Measurements from ENCODE around the gene UBIAD1. TPM values are rescaled to one million over a fixed set of nuclear protein-coding genes. Genes with fewer than 3 reads are reported as not detected.

UBIAD1 gene
- total and polyA plus RNA-seq, 2 of the 13 experiments (the other 11 are each of a cell fraction or from before 2014, with no cell fraction given) = 16.9 to 20.4 TPM

- TF ChIP-seq CTCF (CRISPR knock-in tag; IDR thresholded peaks at IDR 0.05) (peak; percentile 81), RAD21 (CRISPR knock-in tag; IDR thresholded peaks at IDR 0.05) (peak; percentile 52; the same call in 1 of the 2 replicates), ZKSCAN8 (CRISPR knock-in tag; IDR thresholded peaks at IDR 0.05; ENCODE audit: borderline replicate concordance) (peak; percentile 58; the same call in 1 of the 2 replicates), ZBTB40 (IDR thresholded peaks at IDR 0.05) (peak; percentile 25; the same call in 1 of the 2 replicates), ZBTB40 (CRISPR knock-in tag; IDR thresholded peaks at IDR 0.05) (peak; percentile 88), ZNF451 (CRISPR knock-in tag; IDR thresholded peaks at IDR 0.05) (0 out of 2 replicates have a peak, but pooled peaks have one; percentile 31), ZBTB46 (CRISPR knock-in tag; IDR thresholded peaks at IDR 0.05; ENCODE audit: borderline replicate concordance) (no peak), IKZF4 (CRISPR knock-in tag; IDR thresholded peaks at IDR 0.05; ENCODE audit: borderline replicate concordance, low read depth, not compliant biosample characterization) (no peak), NR2F6 (IDR thresholded peaks at IDR 0.05) (no peak; the same call in 1 of the 2 replicates), NR2F6 (CRISPR knock-in tag; IDR thresholded peaks at IDR 0.05) (peak; percentile 40; the same call in 1 of the 2 replicates), NFE2L1 (CRISPR knock-in tag; IDR thresholded peaks at IDR 0.05; ENCODE audit: borderline replicate concordance) (no peak), ZBTB26 (CRISPR knock-in tag; IDR thresholded peaks at IDR 0.05; ENCODE audit: borderline replicate concordance) (0 out of 2 replicates have a peak, but pooled peaks have one; percentile 26), E2F5 (CRISPR knock-in tag; conservative IDR thresholded peaks at IDR 0.05) (no peak)
These were observed 47.3 kb downstream of the UBIAD1 start (continued) for GRCh38 chr1:11320153-11320936.

Measured in HepG2 (cell line).